ELF-1 (cell line): Measurements from ENCODE around the gene C20orf144.
"Not testable (repeated sequence)": the region's sequence is repeated elsewhere in the genome, so short reads cannot be mapped to it uniquely, and the experiment has no call there.

Experiments
- DNase-seq: peaks from one replicate; pipeline ENCODE4 v3.0.0-alpha.2; 2016; ENCODE audit warnings: low read depth, low spot score

The C20orf144 gene

DNA sequence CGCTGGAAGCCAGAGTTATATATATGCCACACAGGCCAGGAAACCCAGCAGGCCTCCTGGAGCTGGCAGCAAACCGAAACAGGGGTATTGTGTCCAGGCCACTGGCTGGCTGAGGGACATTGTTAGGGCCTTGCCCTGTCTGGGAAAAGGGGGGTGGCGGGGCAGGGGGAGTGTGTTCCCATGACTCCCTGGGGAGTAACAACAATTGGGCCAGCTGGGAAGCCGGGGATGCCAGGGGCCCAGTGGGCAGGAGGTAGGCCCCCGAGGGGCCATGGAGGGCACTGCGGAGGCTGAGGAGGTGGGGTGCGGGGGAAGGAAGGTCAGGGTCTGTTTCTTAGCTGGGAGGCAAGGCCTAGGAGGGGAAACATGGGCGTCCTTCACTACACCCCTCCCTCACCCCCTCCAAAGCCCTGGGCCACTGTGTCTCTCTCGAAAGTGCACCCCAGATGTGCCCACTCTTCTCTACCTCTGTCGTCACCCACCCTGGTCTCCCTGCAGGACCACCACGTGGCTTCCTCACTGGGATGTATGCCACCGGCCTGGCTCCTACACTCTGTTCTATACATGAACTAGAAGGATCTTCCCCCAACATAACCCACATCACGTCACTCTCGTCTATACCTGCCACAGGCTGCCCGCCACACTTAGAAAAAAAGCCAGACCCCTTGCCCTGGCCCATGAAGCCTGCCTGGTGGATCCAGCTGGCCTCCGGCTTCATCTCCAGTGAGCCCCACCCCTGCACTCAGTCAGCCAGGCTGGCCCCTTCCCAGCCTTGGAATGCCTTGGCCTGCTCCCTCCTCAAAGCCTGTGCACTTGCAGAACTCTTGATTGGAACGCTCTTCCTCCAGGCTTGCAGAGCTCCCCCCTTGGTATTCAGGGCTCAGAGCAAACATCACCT is 31.9 kb downstream of the C20orf144 start:
- DNase-seq = peak; percentile 71

GRCh38 chr20:33694639-33695012 is 32.5 kb downstream of the C20orf144 start:
- no peak for DNase-seq

GRCh38 chr20:33696448-33696847 is 34.3 kb downstream of the C20orf144 start:
- DNase-seq = no peak

DNA sequence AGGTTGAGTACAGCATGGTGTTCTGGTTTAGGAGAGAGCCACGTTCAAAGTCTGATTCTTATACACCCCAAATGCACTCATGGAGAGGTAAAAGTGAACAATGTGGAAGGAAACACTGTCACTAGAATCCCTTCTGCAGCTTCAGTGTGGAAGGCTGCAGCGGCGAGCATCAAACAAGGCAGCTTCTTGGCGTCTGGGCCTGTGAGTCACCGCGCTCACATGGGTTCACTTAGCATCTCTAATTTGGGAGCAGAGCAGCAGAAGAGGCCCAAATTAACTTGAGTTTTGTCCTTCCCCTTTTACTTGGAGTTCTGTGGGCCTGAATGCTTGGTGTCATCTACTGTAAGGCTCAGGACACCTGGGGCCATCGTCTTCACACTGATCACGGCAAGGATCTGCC is 35.0 kb downstream of the C20orf144 start:
- no peak for DNase-seq

GRCh38 chr20:33698966-33699365 is 36.8 kb downstream of the C20orf144 start:
- not testable (repeated sequence) for DNase-seq

GRCh38 chr20:33700696-33701441 is 38.7 kb downstream of the C20orf144 start:
- not testable (repeated sequence) for DNase-seq

DNA sequence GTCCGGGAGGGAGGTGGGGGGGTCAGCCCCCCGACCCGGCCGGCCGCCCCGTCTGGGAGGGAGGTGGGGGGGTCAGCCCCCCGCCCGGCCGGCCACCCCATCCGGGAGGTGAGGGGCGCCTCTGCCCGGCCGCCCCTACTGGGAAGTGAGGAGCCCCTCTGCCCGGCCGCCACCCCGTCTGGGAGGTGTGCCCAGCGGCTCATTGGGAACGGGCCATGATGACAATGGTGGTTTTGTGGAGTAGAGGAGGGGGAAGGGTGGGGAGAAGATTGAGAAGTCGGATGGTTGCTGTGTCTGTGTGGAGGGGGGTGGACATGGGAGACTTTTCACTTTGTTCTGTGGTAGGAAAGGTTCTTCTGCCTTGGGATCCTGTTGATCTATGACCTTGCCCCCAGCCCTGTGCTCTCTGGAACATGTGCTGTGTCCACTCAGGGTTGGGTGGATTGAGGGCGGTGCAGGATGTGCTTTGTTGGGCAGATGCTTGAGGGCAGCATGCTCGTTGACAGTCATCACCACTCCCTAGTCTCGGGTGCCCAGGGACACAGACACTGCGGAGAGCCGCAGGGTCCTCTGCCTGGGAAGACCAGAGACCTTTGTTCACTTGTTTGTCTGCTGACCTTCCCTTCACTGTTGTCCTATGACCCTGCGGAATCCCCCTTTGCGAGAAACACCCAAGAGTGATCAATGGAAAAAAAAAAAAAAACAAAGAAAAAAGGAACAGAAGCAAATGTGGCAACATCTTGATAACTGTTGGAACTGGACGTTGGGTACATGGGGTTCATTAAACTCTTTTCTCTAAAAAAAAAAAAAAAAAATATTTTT is 39.7 kb downstream of the C20orf144 start:
- no peak for DNase-seq

- DNase-seq = no peak
These were observed 40.7 kb downstream of the C20orf144 start for GRCh38 chr20:33702861-33703260.

GRCh38 chr20:33703498-33704137 is 41.5 kb downstream of the C20orf144 start:
- no peak for DNase-seq

DNA sequence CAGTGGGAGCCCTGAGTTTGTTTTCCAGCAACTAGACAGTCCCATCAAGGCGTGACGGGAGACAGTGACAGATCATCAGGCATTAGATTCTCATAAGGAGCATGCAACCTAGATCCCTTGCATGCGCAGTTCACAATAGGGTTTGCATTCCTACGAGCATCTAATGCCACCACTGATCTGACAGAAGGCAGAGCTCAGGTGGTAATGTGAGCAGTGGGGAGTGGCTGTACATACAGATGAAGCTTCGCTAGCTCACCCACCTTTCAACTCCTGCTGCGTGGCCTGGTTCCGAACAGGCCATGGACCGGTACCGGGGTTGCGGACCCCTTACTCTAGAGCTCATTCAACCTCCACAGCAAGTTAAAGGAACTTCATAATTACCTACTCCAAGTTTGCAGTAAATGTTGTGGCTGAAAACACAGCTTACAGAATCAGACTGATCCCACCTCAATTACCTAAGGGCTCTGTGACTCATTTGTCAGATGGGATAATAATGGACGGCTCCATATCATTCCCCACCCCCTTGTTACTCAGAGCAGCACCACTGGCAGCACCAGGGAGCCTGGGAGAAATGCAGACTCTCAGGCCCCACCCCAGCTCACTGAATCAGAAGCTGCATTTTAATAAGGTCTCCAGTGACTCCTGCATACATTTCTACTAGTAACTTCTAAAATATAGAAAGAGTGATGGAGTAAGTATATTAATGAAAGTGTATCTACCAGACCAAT is 42.2 kb downstream of the C20orf144 start:
- no peak for DNase-seq

DNA sequence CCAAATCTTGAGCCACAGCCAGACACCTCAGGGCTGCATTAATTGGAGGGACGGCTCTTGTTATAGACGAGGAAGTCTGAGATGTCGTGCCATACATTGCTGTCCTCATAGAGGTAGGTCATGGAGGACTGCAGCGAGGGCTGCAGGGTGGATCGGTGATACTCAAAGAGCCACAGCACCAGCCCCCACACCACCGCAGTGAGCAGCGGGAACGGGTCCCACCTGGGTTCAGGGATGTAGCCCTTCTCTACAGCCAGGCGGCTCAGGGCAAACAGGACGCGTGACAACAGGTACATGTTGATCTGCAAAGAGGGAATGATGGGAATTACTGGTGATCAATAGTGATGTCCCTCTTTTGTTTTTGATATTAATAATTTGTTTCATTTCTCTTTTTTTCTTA is 45.5 kb downstream of the C20orf144 start:
- DNase-seq = no peak

- no peak for DNase-seq
These were observed 47.3 kb downstream of the C20orf144 start for GRCh38 chr20:33709398-33709797.

GRCh38 chr20:33709905-33710541 is 47.9 kb downstream of the C20orf144 start:
- DNase-seq = no peak

GRCh38 chr20:33710681-33711445 is 48.7 kb downstream of the C20orf144 start:
- no peak for DNase-seq

GRCh38 chr20:33711446-33711738 is 49.3 kb downstream of the C20orf144 start:
- no peak for DNase-seq
